ENCODE data around the gene PTCH1.

Gene PTCH1

DNA sequence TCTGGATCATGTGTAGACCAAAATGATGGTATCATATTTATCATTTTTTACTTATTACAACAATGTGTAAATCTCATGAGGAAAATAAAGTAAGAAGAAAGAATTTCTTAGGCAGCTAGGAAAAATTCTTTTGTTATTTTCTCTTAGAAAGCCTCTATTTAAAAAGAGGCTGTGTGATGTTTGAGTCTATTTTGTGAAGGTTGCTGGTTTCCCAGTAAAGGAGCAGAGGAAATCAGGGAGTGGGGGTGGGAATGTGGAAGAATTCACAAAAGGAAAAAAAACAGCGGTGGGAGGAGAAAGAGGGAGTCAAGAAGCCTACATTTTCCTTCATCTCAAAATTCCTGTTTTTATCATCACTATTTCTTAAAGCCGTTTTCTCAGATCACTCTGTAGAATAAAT, 20.1 kb downstream of the PTCH1 start:
- no peak for DNase-seq

DNA sequence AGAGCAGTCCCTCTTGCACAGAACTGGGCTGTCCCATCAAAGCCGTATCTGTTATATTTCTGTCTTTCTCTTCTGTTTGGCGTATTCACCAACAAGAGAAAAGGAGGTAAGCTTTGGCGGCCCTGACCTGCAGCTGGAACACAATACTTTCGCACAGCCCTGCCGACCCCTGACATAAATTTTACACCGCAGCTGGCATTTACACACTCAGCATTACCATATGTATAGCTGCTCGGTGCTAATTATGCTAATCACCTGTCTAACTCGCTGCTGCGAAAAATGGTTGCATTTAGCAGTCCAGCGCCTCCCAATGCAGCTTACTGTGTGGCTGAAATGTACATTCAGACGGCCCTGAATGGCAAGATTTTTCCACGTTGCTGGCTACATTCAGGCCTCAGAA, 20.8 kb downstream of the PTCH1 start:
- DNase-seq, result no peak

GRCh38 chr9:95495529-95495928, 21.2 kb downstream of the PTCH1 start:
- no peak for DNase-seq

GRCh38 chr9:95494416-95495371, 22.1 kb downstream of the PTCH1 start:
- DNase-seq, result peak; percentile 84

DNA sequence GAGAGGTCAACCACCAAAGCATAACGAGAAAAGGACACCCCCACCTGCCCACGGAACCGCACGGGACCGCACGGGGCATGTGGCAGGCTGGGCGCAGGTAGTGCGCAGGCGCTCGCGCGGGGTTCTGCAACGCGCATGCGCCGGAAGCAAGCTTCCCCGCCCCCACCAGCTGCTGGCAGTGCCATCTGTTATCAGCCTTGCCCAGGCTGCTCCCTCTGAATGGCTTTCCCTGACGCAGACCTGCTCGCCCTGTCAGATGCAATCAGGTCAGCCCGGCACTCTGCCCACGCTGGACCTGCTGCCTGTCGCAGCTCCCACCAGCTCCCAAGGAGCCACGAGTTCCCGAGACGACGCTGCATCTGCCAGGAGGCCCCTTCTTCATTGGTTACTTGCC, 22.8 kb downstream of the PTCH1 start:
- peak; percentile 76 for DNase-seq

DNA sequence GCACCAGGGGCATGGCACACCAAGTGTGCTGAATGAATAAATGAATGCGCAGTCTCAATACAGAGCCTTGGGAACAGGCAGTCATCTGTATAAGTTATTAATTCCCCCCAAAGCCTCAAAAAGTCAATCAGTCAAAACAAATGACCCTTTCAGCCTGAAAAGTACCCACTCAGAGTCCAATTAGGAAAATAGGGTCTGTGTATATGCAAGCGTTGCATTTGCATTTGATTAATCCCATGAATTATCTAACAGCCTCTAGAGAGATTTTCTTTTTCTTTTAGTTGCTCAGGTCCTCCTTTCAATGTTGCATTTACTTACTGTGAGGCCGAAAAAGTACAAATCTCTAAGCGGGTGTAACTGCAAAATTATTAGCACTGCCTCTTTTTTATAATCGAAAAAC, 23.4 kb downstream of the PTCH1 start:
- no peak for DNase-seq

DNA sequence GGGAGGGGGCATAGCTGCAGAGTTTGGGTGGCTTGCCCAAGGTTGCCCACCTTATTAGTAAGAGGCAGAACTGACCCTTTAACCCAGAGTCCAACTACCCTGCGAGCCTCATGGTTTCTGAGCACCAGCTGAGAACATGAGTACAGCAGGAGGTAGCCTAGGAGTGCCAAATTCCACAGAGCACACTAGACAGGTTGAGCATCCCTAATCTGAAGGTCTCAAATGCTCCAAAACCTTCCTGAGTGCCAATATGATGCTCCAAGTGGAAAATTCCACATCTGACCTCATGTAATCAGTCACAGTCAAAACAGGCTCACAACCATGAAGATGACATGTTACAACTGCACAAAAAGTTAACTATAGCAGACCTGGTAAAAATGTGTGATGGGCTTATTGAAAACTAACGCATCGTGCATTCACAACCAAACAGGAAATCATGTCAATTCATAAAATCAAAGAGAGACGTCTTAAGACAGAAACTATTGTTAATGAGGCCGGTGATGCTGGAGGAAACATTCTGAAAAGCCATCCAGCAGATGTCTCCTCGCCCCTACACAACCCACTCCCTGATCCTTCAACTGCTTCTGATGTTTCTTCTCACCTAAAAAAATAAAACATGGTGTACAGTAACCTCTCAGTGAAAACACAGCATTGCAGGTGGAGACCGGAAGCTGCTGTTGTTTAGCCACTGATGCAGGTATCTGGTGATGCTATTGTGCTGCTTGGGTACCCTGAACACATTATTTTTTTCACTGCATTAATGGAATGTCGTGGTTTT, 25.0 kb downstream of the PTCH1 start:
- DNase-seq, result no peak

DNA sequence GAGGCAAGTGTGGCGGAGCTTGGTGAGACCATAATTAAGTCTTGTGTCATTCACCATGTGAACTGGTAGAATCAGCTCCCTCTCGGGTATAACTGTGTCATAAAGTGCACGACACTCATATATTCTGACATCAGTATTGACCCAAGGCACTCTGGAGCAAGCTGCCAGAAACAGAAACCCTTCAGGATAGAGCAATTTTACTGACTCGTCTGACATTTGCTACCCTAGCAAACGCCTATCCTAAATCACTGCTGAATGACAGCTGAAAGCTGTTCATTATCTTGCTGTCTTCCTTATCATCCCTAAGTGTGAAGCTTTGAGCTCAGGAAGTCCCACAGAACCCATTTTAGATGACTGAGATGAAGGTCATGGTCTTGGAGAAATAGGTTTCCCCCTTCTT, 27.8 kb downstream of the PTCH1 start:
- DNase-seq, result no peak

GRCh38 chr9:95486318-95486717, 30.5 kb downstream of the PTCH1 start:
- DNase-seq, result no peak

DNA sequence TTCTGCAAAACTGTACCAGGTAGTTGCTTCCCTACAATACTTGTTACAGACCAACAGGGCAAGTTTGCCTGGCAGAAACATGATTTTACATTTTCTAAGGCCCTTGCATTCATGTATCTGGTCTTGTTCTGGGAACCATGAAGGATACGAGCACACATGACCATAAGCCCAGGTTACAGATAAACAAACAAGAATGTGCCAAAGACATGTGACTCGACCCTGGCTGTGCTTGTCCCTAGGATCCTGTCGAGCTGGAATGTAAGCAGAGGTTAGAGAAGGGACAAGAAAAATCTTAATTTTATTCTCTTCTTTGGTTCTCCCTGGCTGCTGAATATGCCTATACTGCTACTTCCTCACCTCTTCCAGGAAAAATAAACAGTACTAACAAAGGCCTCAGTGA, 32.5 kb downstream of the PTCH1 start:
- DNase-seq, result no peak

GRCh38 chr9:95483431-95483830, 33.3 kb downstream of the PTCH1 start:
- no peak for DNase-seq

- DNase-seq, result no peak
Measured at GRCh38 chr9:95482621-95483020, 34.1 kb downstream of the PTCH1 start.

DNA sequence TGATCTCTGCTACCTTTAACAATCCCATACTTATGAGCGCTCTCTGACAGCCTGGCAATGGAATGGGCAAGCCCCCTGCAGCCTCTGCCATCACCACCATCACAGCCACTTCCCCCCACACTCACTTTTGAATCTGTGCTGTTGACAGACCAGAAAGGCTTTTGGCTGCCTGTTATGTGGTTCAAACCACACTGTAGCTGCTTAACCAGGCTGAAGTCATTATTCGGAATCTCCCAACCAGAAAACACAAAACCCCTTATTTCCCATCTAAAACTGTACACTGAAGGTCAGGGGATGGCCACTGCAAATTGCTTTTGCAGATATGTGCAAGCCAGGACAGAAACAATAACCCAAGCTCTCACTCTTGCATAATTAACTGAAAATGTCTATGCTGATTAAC, 35.8 kb downstream of the PTCH1 start:
- DNase-seq, result no peak

- no peak for DNase-seq
Measured at GRCh38 chr9:95480346-95480745, 36.4 kb downstream of the PTCH1 start.

- DNase-seq, result no peak
Measured at GRCh38 chr9:95479330-95479729, 37.4 kb downstream of the PTCH1 start.

DNA sequence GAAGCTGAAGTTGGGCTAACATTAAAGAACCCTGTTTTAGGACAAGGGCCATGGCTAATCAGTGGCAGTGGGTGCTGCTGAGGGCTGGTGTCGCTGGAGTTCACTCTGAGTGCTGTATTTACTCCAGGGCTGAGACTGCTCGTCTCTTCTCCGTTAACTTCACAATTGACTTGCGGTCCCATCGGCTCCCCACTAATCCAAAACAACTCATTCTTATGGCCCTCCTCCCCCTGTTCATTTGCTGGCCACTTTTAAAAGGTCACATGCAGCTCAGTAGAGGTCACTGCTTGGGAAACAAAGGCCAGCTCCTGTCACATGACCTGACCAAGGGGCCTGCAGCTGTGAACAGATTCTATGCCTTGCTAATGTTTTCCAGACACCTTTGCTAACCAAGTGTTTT, 38.4 kb downstream of the PTCH1 start:
- no peak for DNase-seq

DNA sequence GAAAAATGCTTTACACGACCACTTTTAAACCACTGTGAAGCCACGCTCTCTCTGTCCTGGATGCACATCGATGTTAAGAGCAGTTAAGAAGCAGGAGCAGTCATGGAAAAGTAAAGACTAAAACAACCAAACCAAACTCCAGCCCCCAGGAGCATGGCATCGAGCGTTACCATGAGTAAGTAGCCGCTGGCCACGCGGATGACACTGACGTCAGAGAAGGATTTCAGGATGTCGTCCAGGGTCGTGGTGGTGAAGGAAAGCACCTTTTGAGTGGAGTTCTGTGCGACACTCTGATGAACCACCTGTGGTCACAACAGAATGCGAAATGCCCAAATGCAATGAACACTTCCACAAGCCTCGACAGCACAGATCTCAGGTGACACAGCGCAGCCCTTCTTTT, 38.9 kb downstream of the PTCH1 start:
- no peak for DNase-seq

DNA sequence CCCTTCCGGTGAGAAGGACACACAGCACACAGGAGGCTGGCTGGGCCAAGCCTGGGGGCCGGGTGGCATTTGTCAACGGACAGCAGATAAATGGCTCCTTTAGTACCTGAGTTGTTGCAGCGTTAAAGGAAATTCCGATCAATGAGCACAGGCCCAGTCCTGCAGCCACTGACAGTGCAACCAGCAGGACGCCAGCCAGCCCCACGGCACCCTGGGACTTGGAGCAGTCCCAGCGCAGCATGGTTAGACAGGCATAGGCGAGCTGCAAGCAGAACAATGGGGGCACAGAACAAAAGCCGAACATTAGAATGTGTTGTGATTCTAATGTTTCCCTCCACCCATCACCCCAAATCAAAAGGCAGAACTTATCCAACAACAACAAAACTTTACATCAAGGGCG, 39.3 kb downstream of the PTCH1 start:
- DNase-seq, result no peak

DNA sequence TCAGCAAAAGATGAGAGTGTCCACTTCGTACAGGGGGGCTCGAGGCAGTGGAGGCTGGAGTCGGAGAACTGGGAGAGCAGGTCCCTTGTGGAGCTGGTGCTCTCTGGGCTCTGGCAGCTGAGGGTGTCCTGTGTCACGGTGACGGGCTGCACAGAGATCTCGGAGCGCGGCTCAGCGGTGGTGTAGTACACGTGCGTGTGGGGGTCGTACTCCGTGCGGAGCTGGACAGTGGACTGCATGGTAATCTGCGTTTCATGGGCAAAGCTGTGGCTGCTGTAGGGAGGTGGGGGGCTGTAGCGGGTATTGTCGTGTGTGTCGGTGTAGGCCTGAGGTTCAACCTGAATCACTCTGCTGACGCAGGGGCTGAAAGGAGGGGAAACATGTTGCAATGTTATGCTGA, 48.0 kb downstream of the PTCH1 start:
- no peak for DNase-seq

DNA sequence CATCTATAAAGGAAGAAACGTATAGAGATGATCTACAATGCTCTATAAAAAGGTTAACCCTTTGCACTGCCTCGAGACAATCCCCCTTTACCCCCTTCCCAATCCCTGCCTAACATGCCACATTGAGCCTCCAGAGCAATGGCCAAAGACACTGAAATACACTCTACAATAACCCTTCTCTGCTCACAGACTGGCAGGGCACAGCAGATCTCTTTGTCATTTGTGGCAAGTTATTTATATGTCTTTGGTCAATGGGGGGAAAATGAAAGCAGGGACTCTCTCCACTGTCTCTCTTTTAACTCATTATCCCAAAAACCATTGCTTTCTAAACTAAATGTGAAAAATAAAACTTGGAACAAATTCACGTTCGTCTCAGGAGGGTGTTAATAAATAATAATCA, 51.7 kb downstream of the PTCH1 start:
- DNase-seq, result no peak

DNA sequence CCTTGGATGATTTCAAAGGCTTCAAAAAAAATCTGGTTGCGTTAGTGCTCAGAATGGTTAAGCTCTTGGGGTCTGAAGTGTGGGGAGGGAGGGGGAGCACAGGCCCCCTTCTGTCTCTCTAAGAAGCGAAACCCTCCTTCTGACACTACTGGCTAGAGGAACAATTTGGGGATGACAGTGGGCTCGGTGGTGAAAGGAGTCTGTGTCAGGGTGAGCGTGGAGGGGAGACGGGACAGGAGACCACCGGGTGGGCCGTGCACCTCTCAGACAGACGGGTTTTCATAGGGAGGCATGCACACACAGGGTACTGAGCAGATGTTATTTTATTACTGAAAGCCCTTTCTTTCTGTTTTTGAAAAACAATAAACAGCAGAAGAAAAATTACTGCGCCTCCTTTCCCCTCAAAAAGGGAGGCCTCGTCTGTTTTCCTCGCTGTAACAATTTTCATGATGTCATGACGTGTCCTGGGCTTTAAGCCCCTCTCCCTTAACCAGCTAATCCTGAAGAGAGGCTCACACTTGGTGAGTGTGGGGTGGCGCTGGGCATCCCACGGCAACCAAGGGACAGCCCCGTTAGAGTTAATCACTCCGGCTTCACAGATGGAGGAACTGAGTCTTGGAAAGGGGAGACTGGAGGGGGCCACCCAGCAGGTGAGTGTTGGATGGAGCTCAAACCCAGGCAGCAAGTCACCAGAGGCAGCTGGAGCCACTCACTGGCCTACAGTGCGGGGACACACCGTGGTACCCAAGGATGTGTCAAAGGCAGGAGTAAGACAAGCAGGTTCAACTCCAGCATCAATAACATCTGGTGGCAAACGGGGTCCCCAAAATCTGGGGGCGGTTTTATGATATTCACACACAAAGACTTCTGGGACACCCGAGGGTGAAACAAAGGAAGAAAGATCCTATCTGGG, 53.4 kb downstream of the PTCH1 start:
- no peak for DNase-seq

DNA sequence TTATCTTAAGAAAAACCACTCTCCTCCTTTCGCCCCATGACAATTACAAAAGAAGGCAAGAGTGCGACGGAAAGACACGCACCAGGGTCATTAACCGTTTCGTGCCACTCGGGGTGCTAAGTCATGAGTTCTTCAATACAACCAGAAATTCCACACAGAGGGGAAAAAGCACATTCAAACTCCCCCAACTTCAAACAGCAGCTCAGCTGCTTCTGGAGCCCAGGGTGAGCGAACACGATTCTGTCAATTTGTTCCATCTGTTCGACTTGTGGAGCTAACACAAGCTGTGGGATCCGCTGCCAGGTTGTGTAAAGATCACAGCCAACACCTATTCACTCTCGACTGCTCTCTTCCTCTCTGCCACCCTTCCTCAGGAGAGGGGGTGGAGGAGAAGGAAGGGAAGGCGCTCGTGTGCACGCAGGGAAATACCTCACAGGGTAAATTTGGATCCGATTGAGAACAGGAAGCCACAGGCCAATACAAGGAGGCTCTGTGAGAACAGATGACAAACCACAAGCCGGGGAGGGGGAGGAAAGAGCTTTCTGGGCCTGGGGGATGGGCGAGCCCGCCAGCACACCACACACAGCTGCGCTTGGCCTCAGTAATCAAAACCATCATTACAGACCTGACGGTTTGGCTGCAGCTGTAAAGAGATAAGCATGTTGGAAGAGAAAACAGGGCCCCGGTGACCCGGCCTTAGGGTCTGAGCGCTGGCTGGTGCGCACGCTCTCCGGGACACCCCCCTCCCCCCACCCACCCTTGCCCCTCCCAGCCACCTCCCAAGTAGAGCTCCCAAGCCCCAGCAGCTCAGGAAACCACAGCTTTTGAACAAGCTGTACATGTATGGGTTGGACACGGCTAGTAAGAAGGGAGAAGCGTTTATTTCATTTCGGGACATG, 54.3 kb downstream of the PTCH1 start:
- DNase-seq, result peak; percentile 59
